PC-9 (cell line): Measurements from ENCODE around the gene PSMD7.

Source experiments
- EZH2 ChIP-seq: fragments of 200-600 bp; sonication (generic); IDR thresholded peaks from 2 replicates; pipeline ENCODE4 v1.8.0; 2017; ENCODE audit warnings: antibody characterized with exemption, low read depth
- TF ChIP-seq, protein P1 (sequence below): fragments of 200-600 bp; sonication (generic); conservative IDR thresholded peaks from 2 replicates; pipeline ENCODE4 v1.6.1; 2017; ENCODE audit warnings: mixed run types, antibody characterized with exemption, mild to moderate bottlenecking, moderate library complexity

DNA sequence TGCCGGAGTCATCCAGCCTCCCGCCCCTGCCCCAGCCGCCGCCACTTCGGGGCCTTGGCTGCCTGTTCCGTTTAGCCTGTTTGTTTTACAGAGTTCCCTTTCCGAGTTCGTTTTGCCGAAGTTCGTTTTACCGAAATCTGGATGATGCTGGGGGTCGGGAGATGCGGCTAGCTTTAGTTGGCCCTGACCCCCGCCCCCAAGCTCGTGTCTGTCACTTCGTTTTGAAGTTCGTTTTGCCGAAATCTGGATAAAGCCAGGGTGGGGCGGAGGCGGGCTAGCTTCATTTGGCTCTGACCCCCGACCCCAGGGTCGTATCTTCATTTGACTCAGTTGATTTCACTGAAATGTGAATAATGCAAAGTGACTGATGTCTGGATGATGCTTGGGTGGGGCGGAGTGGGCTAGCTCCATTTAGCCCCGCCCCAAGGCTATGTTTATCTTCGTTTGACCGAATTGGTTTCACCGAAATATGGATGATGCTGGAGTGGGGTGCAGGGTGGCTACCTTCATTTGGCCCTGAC lies 591 bp downstream of the PSMD7 start:
- TF ChIP-seq, protein P1, sequence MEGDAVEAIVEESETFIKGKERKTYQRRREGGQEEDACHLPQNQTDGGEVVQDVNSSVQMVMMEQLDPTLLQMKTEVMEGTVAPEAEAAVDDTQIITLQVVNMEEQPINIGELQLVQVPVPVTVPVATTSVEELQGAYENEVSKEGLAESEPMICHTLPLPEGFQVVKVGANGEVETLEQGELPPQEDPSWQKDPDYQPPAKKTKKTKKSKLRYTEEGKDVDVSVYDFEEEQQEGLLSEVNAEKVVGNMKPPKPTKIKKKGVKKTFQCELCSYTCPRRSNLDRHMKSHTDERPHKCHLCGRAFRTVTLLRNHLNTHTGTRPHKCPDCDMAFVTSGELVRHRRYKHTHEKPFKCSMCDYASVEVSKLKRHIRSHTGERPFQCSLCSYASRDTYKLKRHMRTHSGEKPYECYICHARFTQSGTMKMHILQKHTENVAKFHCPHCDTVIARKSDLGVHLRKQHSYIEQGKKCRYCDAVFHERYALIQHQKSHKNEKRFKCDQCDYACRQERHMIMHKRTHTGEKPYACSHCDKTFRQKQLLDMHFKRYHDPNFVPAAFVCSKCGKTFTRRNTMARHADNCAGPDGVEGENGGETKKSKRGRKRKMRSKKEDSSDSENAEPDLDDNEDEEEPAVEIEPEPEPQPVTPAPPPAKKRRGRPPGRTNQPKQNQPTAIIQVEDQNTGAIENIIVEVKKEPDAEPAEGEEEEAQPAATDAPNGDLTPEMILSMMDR: no peak
- TF ChIP-seq EZH2: no peak
